PC-3 (cell line): ENCODE results near the gene RIGI. TPM values are rescaled to one million over a fixed set of nuclear protein-coding genes. Genes with fewer than 3 reads are reported as not detected.

Experiments used
- ATAC-seq: fragments of 200-7000 bp; cut with Tn5 transposase; 2 replicates; pipeline ENCODE4 v1.9.1; 2020; ENCODE audit warnings: mild to moderate bottlenecking, moderate library complexity
- BruUV-seq: library from RNA; stranded (reverse); fragments of 400-500 nt; replicated peaks from 2 replicates; lab custom pipeline; 2021; lab: Mats Ljungman, UMichigan
- CTCF ChIA-PET: fragments of 300-600 bp; sonication (Branson Sonifier 250); formaldehyde crosslinking; loops from one replicate; lab custom pipeline; 2022; ENCODE audit warnings: antibody characterized with exemption; lab: Charles Lee
- POLR2A ChIA-PET: fragments of 300-600 bp; sonication (Branson Sonifier 250); formaldehyde crosslinking; loops from one replicate; lab custom pipeline; 2022; ENCODE audit warnings: antibody characterized with exemption; ENCODE audit not compliant: unreplicated experiment; lab: Charles Lee
- DNase-seq: peaks from one replicate; pipeline ENCODE4 v3.0.0-alpha.2; 2015
- H2AFZ ChIP-seq: fragments of 300-600 bp; sonication (generic); 2 replicates; pipeline ENCODE4 v1.6.0; 2016; ENCODE audit warnings: antibody characterized with exemption, low read length
- H3F3A ChIP-seq: fragments of 300-600 bp; sonication (generic); one replicate; pipeline ENCODE4 v1.6.0; 2017; ENCODE audit warnings: antibody characterized with exemption, low read length, control low read depth, mild to moderate bottlenecking; ENCODE audit not compliant: unreplicated experiment
- H3K27ac ChIP-seq: fragments of 300-600 bp; sonication (generic); 2 replicates; pipeline ENCODE4 v1.5.1; 2016; ENCODE audit warnings: mild to moderate bottlenecking, low read length
- H3K27me3 ChIP-seq: fragments of 300-600 bp; sonication (generic); 2 replicates; pipeline ENCODE4 v1.6.1; 2016; ENCODE audit warnings: low read length, mixed read lengths
- H3K36me3 ChIP-seq: fragments of 300-600 bp; sonication (generic); 2 replicates; pipeline ENCODE4 v1.6.1; 2016; ENCODE audit warnings: low read depth, mixed run types, low read length, mixed read lengths
- H3K4me1 ChIP-seq: fragments of 300-600 bp; sonication (generic); 2 replicates; pipeline ENCODE4 v1.5.1; 2016; ENCODE audit warnings: low read length; ENCODE audit not compliant: insufficient read depth
- H3K4me2 ChIP-seq: fragments of 300-600 bp; sonication (generic); 2 replicates; pipeline ENCODE4 v1.6.0; 2016; ENCODE audit warnings: low read length
- H3K4me3 ChIP-seq: fragments of 300-600 bp; sonication (generic); 2 replicates; pipeline ENCODE4 v1.5.1; 2016; ENCODE audit warnings: mild to moderate bottlenecking, low read length, mixed read lengths
- H3K79me2 ChIP-seq: fragments of 300-600 bp; sonication (generic); 2 replicates; pipeline ENCODE4 v1.6.1; 2017; ENCODE audit warnings: low read length, mixed read lengths
- H3K9ac ChIP-seq: fragments of 300-600 bp; sonication (generic); 2 replicates; pipeline ENCODE4 v1.6.0; 2016; ENCODE audit warnings: mild to moderate bottlenecking, low read length
- H3K9me2 ChIP-seq: fragments of 300-600 bp; sonication (generic); replicated peaks from 2 replicates; pipeline ENCODE4 v1.6.1; 2016; ENCODE audit warnings: mixed run types, low read length, mixed read lengths
- H3K9me3 ChIP-seq: fragments of 300-600 bp; sonication (generic); 2 replicates; pipeline ENCODE4 v1.6.1; 2016; ENCODE audit warnings: low read length, mixed read lengths
- H4K20me1 ChIP-seq: fragments of 300-600 bp; sonication (generic); 2 replicates; pipeline ENCODE4 v1.6.1; 2016; ENCODE audit warnings: low read length, mixed read lengths
- CTCF ChIP-seq: fragments of 300-600 bp; sonication (generic); conservative IDR thresholded peaks from 2 replicates; pipeline ENCODE4 v1.5.1; 2017; ENCODE audit warnings: antibody characterized with exemption, low read depth, mild to moderate bottlenecking, low read length
- EZH2 ChIP-seq: fragments of 300-600 bp; sonication (generic); IDR thresholded peaks from one replicate; pipeline ENCODE4 v1.6.1; 2017; ENCODE audit warnings: antibody characterized with exemption, mild to moderate bottlenecking, low read length; ENCODE audit not compliant: unreplicated experiment
- EZH2phosphoT487 ChIP-seq: fragments of 300-600 bp; sonication (generic); IDR thresholded peaks from 2 replicates; pipeline ENCODE4 v1.6.1; 2018; ENCODE audit warnings: mild to moderate bottlenecking, antibody characterized with exemption, low read length, borderline replicate concordance
- intact Hi-C: fragments of 100-400 bp; cut with micrococcal nuclease; formaldehyde crosslinking; loops from 2 replicates; pipeline ENCODE4 v1.9.0; 2023
- total RNA-seq: library from RNA; depleted of rRNA; stranded (reverse); fragments of >200 nt; gene quantifications from 2 replicates; pipeline ENCODE4 v1.2.3, GENCODE V29; 2014

The RIGI gene
- total RNA-seq, 1 experiment from 2014 or later, result 5.4 TPM

- Histone ChIP-seq H3K27ac (peak overlapping the region; percentile 55), H4K20me1 (peaks cover 10% of the 10 kb centered on the region; the same call in 1 of the 2 replicates), H2AFZ (peak overlapping the region; percentile 98), H3K4me2 (peak overlapping the region; percentile 87), H3K9me3 (no peaks in the 10 kb centered on the region), H3K79me2 (peaks cover 35% of the 10 kb centered on the region), H3K4me1 (peaks cover 17% of the 10 kb centered on the region), H3K9me2 (no peaks in the 10 kb centered on the region), H3F3A (peaks cover 3% of the 10 kb centered on the region), H3K9ac (peak overlapping the region; percentile 91), H3K36me3 (no peaks in the 10 kb centered on the region), H3K27me3 (no peaks in the 10 kb centered on the region), H3K4me3 (peak overlapping the region; percentile 97)
- TF ChIP-seq EZH2, result no peak
- peak; percentile 77 for TF ChIP-seq CTCF
- no peak for TF ChIP-seq EZH2phosphoT487
- peak; percentile 92 for ATAC-seq
- peak; percentile 70 for DNase-seq
- BruUV-seq, result TSS peak; percentile 67
- intact Hi-C loops, result loop anchor here (1.0 to 5.0 kb wide), 4 partner anchors 19 to 193 kb away; partner anchors contain the start of gene RIGI
- CTCF ChIA-PET, result interaction anchor here (0.5 to 1.4 kb wide), 6 partner anchors 17 to 193 kb away, joined by 3 to 16 read pairs (median 4); partner anchors contain the start of gene RIGI
- POLR2A ChIA-PET, result interaction anchor here (0.6 kb wide), 1 partner anchor 126 kb away, joined by 3 read pairs; no protein-coding TSS in a partner anchor
Measured at GRCh38 chr9:32571969-32572899, 46.2 kb upstream of the RIGI start.

GRCh38 chr9:32570262-32570661 is 44.3 kb upstream of the RIGI start:
- DNase-seq (no peak), ATAC-seq (no peak)
- H3K4me3 ChIP-seq, result no peak overlapping the region
- H3K4me1 ChIP-seq, result peaks cover 17% of the 10 kb centered on the region
- H3K9me2 ChIP-seq, result no peaks in the 10 kb centered on the region
- TF ChIP-seq EZH2 (no peak), CTCF (no peak), EZH2phosphoT487 (no peak)
- no peaks in the 10 kb centered on the region for H3K9me3 ChIP-seq
- H3F3A ChIP-seq, result peaks cover 3% of the 10 kb centered on the region
- POLR2A ChIA-PET, result no interaction called here
- peaks cover 37% of the 10 kb centered on the region for H3K79me2 ChIP-seq
- no peaks in the 10 kb centered on the region for H3K36me3 ChIP-seq
- no peak overlapping the region for H2AFZ ChIP-seq
- no peak overlapping the region for H3K4me2 ChIP-seq
- no peaks in the 10 kb centered on the region for H3K27me3 ChIP-seq
- no peak overlapping the region for H3K27ac ChIP-seq
- H3K9ac ChIP-seq, result no peak overlapping the region
- no TSS peak for BruUV-seq
- CTCF ChIA-PET, result no interaction called here
- peaks cover 10% of the 10 kb centered on the region; the same call in 1 of the 2 replicates for H4K20me1 ChIP-seq
- intact Hi-C loops, result loop anchor here (5.0 kb wide), 1 partner anchor 138 kb away; no protein-coding TSS in a partner anchor
